Coronary artery (tissue), 2 donors: Measurements from ENCODE around the gene USP9X.

Experiments used
- DNase-seq: peaks from one replicate; pipeline ENCODE4 v3.0.0-alpha.2; 2017; ENCODE audit warnings: low spot score
- H3K27ac ChIP-seq, 2 donors: fragments of 200-600 bp; sonication (generic); one replicate each; pipeline ENCODE4 v1.5.1; 2016 to 2019
- H3K4me3 ChIP-seq: fragments of 200-600 bp; sonication (generic); 2 replicates; pipeline ENCODE4 v1.5.1; 2016; ENCODE audit warnings: mild to moderate bottlenecking, moderate library complexity
- CTCF ChIP-seq: fragments of 200-600 bp; sonication (generic); IDR thresholded peaks from one replicate; pipeline ENCODE4 v1.5.1; 2019; ENCODE audit warnings: antibody characterized with exemption

The USP9X gene

GRCh38 chrX:41250867-41251266 is 165.6 kb downstream of the USP9X start:
- no peak overlapping the region for H3K27ac ChIP-seq
- no peak for TF ChIP-seq CTCF
- H3K4me3 ChIP-seq = no peak overlapping the region
- DNase-seq = no peak

GRCh38 chrX:41257801-41258200 is 172.6 kb downstream of the USP9X start:
- no peak for DNase-seq
- Histone ChIP-seq H3K4me3 (no peak overlapping the region), H3K27ac (no peak overlapping the region)
- no peak for TF ChIP-seq CTCF

- Histone ChIP-seq H3K27ac (no peak overlapping the region), H3K4me3 (no peak overlapping the region)
- TF ChIP-seq CTCF = no peak
- DNase-seq = no peak
Observed at GRCh38 chrX:41258226-41258625, 173.0 kb downstream of the USP9X start.

DNA sequence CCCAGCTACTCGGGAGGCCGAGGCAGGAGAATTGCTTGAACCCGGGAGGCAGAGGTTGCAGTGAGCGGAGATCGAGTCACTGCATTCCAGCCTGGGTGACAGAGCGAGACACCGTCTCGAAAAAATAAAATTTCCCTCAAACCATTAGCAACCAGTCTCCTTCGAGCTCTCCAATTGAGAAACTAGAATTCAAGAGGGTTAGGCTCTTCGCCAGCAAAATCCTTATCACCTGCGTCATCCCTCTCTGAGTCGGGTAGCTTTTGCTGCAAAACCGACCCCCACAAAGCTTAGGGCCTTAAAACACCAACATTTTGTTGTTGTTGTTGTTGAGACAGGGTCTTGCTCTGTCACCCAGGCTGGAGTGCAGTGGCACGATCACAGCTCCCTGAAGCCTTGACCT is 173.6 kb downstream of the USP9X start:
- Histone ChIP-seq H3K4me3 (no peak overlapping the region), H3K27ac (no peak overlapping the region)
- DNase-seq = no peak
- TF ChIP-seq CTCF = no peak

DNA sequence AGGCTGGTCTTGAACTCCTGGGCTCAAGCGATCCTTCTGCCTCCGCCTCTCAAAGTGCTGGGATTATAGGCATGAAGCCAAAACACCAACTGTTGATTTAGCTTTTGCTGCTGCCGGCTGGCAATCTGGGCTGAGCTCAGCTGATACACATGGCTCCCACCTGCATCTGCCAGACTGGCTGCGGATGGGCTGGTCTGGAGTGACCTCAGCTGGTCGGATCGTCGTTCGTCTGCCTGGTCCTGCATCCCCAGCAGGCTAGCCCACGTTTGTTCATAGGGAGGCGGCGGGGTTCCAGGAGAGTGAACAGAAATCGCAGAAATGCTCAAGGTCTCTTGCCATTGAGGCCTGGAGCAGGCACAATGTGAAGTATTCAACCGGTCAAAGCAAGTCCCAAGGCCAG is 174.3 kb downstream of the USP9X start:
- TF ChIP-seq CTCF = no peak
- no peak overlapping the region for H3K27ac ChIP-seq
- DNase-seq = no peak
- no peak overlapping the region for H3K4me3 ChIP-seq

- no peak for DNase-seq
- Histone ChIP-seq H3K27ac (no peak overlapping the region), H3K4me3 (peak overlapping the region; percentile 40)
- TF ChIP-seq CTCF = no peak
Observed at GRCh38 chrX:41265615-41266014, 180.4 kb downstream of the USP9X start.

- Histone ChIP-seq H3K27ac (no peak overlapping the region), H3K4me3 (no peak overlapping the region)
- DNase-seq = no peak
- TF ChIP-seq CTCF = no peak
Observed at GRCh38 chrX:41273638-41274037, 188.4 kb downstream of the USP9X start.
